Measurements from ENCODE around the gene RBP2. TPM values are rescaled to one million over a fixed set of nuclear protein-coding genes. Genes with fewer than 3 reads are reported as not detected.

RBP2 gene
- total and polyA plus RNA-seq, 2 donors (not counting 3 experiments of a cell fraction or from before 2014, with no cell fraction given) = not detected

DNA sequence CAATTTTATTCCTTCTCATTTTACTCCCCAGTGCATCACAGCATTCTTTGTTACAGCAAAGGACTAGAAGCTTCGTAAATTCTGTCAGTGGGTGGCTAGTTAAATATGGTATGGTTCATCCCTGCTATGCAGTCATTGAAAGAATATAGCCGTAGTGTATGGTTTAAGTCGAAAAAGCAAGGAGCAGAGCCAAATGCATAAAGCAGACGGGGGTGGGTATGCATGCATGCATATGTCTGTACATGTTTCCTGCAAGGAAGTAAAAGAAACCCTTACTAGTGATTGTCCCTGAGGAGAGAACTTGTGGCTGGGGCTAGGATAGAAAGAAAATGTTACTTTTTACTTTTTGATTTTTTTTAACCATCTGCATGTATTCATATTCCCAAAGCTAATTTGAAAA lies 19.9 kb downstream of the RBP2 start:
- TF ChIP-seq POLR2A (IDR thresholded peaks at IDR 0.05; ENCODE audit: low read depth, low read length) (no peak), EZH2 (IDR thresholded peaks at IDR 0.05; ENCODE audit: borderline replicate concordance, low read depth, low read length, severe bottlenecking) (no peak), JUN (IDR thresholded peaks at IDR 0.05; ENCODE audit: borderline replicate concordance, insufficient read depth, insufficient read length, low read depth) (no peak), MYC (IDR thresholded peaks at IDR 0.05; ENCODE audit: low read depth, low read length) (no peak), POLR2AphosphoS5 (IDR thresholded peaks at IDR 0.05; ENCODE audit: insufficient read depth, low read depth, low read length) (no peak)
- TF ChIP-seq, protein P1, sequence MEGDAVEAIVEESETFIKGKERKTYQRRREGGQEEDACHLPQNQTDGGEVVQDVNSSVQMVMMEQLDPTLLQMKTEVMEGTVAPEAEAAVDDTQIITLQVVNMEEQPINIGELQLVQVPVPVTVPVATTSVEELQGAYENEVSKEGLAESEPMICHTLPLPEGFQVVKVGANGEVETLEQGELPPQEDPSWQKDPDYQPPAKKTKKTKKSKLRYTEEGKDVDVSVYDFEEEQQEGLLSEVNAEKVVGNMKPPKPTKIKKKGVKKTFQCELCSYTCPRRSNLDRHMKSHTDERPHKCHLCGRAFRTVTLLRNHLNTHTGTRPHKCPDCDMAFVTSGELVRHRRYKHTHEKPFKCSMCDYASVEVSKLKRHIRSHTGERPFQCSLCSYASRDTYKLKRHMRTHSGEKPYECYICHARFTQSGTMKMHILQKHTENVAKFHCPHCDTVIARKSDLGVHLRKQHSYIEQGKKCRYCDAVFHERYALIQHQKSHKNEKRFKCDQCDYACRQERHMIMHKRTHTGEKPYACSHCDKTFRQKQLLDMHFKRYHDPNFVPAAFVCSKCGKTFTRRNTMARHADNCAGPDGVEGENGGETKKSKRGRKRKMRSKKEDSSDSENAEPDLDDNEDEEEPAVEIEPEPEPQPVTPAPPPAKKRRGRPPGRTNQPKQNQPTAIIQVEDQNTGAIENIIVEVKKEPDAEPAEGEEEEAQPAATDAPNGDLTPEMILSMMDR (IDR thresholded peaks at IDR 0.05; ENCODE audit: extremely low read depth in 1 of 2, insufficient read depth in 1 of 2, low read depth in 1 of 2, low read length in 2 of 2) = no peak
- no peak overlapping the region for H3K9ac ChIP-seq (replicated peaks; ENCODE audit: extremely low read depth, insufficient read depth, low read length)
- H3K4me2 ChIP-seq (ENCODE audit: insufficient read depth, low read length) = no peak overlapping the region
- H4K20me1 ChIP-seq (replicated peaks; ENCODE audit: control insufficient read depth, extremely low read depth, insufficient read depth, low read length) = no peaks in the 10 kb centered on the region
- ChIA-PET CTCF (no interaction called here), POLR2A (no interaction called here)
- no peak overlapping the region for H2AFZ ChIP-seq (ENCODE audit: low read depth, low read length)
- no peaks in the 10 kb centered on the region for H3K79me2 ChIP-seq (ENCODE audit: control insufficient read depth, insufficient read depth, low read length)
- intact Hi-C loops (cut with micrococcal nuclease) (no loop called here), dilution Hi-C loops (cut with MboI; ENCODE audit: extremely low pct_ligation_motif_present, low sequenced_read_pairs) (no loop called here)
- FAIRE-seq (no peak), DNase-seq (ENCODE audit: low read depth, low spot score) (no peak)
- BruUV-seq (replicated peaks) = no TSS peak
- H3K27ac ChIP-seq (ENCODE audit: insufficient read depth, low read depth, low read length) = no peak overlapping the region
- H3K36me3 ChIP-seq (ENCODE audit: control insufficient read depth in 2 of 2, extremely low read depth in 1 of 2, insufficient read depth in 2 of 2, low read length in 2 of 2) = no peaks in the 10 kb centered on the region
- no peaks in the 10 kb centered on the region for H3K27me3 ChIP-seq (ENCODE audit: control insufficient read depth in 2 of 2, insufficient read depth in 2 of 2, low read length in 2 of 2)
- no peaks in the 10 kb centered on the region for H3K4me1 ChIP-seq (ENCODE audit: control insufficient read depth, extremely low read depth, insufficient read depth, low read length)
- H3K9me1 ChIP-seq (replicated peaks; ENCODE audit: control insufficient read depth, extremely low read depth, insufficient read depth, low read length) = no peaks in the 10 kb centered on the region
- H3K4me3 ChIP-seq (replicated peaks in 1 of 3; ENCODE audit: insufficient read depth in 1 of 3, low read depth in 1 of 3, low read length in 3 of 3) = no peak overlapping the region
- no peaks in the 10 kb centered on the region for H3K9me3 ChIP-seq (replicated peaks; ENCODE audit: control insufficient read depth, insufficient read depth, low read length)

DNA sequence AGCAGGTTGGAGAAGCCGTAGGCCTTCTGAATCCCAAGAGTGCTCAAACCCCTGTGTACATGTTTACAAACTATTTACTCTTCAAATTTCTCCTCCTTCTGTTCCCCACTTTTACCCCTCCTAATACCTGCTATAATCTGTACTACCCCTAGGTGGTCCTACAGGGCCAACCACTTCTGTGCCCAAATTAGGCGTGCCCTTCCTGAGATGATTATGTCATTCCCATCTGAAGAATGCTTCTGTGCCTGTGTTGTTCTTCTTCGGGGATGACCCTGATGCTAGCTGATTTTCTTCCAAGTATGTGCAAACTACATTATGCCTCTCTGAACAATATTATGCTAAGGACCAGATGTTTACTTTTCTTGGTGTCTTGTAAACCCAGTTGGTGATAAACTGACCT lies 20.5 kb downstream of the RBP2 start:
- no peaks in the 10 kb centered on the region for H3K4me1 ChIP-seq (ENCODE audit: control insufficient read depth, extremely low read depth, insufficient read depth, low read length)
- no peaks in the 10 kb centered on the region for H3K9me3 ChIP-seq (replicated peaks; ENCODE audit: control insufficient read depth, insufficient read depth, low read length)
- no peaks in the 10 kb centered on the region for H3K9me1 ChIP-seq (replicated peaks; ENCODE audit: control insufficient read depth, extremely low read depth, insufficient read depth, low read length)
- H3K9ac ChIP-seq (replicated peaks; ENCODE audit: extremely low read depth, insufficient read depth, low read length) = no peak overlapping the region
- DNase-seq (ENCODE audit: low read depth, low spot score) (no peak), FAIRE-seq (no peak)
- no peak overlapping the region for H3K27ac ChIP-seq (ENCODE audit: insufficient read depth, low read depth, low read length)
- H3K27me3 ChIP-seq (ENCODE audit: control insufficient read depth in 2 of 2, insufficient read depth in 2 of 2, low read length in 2 of 2) = no peaks in the 10 kb centered on the region
- intact Hi-C loops (cut with micrococcal nuclease) = no loop called here
- ChIA-PET CTCF (no interaction called here), POLR2A (no interaction called here)
- H3K36me3 ChIP-seq (ENCODE audit: control insufficient read depth in 2 of 2, extremely low read depth in 1 of 2, insufficient read depth in 2 of 2, low read length in 2 of 2) = no peaks in the 10 kb centered on the region
- TF ChIP-seq FOS (IDR thresholded peaks at IDR 0.05; ENCODE audit: borderline replicate concordance, insufficient read depth, low read length) = no peak
- TF ChIP-seq, protein P2, sequence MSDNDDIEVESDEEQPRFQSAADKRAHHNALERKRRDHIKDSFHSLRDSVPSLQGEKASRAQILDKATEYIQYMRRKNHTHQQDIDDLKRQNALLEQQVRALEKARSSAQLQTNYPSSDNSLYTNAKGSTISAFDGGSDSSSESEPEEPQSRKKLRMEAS (IDR thresholded peaks at IDR 0.05; ENCODE audit: insufficient read depth, insufficient read length) = no peak
- TF ChIP-seq POLR2AphosphoS5 (IDR thresholded peaks at IDR 0.05; ENCODE audit: insufficient read depth, low read depth, low read length) = no peak
- no peak for TF ChIP-seq MYC (IDR thresholded peaks at IDR 0.05; ENCODE audit: low read depth, low read length)
- TF ChIP-seq JUN (IDR thresholded peaks at IDR 0.05; ENCODE audit: borderline replicate concordance, insufficient read depth, insufficient read length, low read depth) = no peak
- TF ChIP-seq EZH2 (IDR thresholded peaks at IDR 0.05; ENCODE audit: borderline replicate concordance, low read depth, low read length, severe bottlenecking) = no peak
- TF ChIP-seq GATA2 (IDR thresholded peaks at IDR 0.05; ENCODE audit: insufficient read depth, insufficient read length, low read depth, low read length) = no peak
- no peak for TF ChIP-seq POLR2A (IDR thresholded peaks at IDR 0.05; ENCODE audit: low read depth, low read length)
- TF ChIP-seq, protein P1 (IDR thresholded peaks at IDR 0.05; ENCODE audit: extremely low read depth in 1 of 2, insufficient read depth in 1 of 2, low read depth in 1 of 2, low read length in 2 of 2) = no peak
- dilution Hi-C loops (cut with MboI; ENCODE audit: extremely low pct_ligation_motif_present, low sequenced_read_pairs) = no loop called here
- H3K79me2 ChIP-seq (ENCODE audit: control insufficient read depth, insufficient read depth, low read length) = no peaks in the 10 kb centered on the region
- no TSS peak for BruUV-seq (replicated peaks)
- no peak overlapping the region for H3K4me3 ChIP-seq (replicated peaks in 1 of 3; ENCODE audit: insufficient read depth in 1 of 3, low read depth in 1 of 3, low read length in 3 of 3)
- H3K4me2 ChIP-seq (ENCODE audit: insufficient read depth, low read length) = no peak overlapping the region
- H4K20me1 ChIP-seq (replicated peaks; ENCODE audit: control insufficient read depth, extremely low read depth, insufficient read depth, low read length) = no peaks in the 10 kb centered on the region
- no peak overlapping the region for H2AFZ ChIP-seq (ENCODE audit: low read depth, low read length)
